ENCODE measurements around the gene ATF7.

- TF ChIP-seq CTCF (IDR thresholded peaks at IDR 0.05) (no peak), EZH2 (IDR thresholded peaks at IDR 0.05) (no peak)
These were observed 74.3 kb downstream of the ATF7 start for GRCh38 chr12:53551889-53552291.

All from neural progenitor cell (in vitro differentiated cells).